Activated T-cell treated with anti-CD3 and anti-CD28 coated beads for 24 hours (primary cell): ENCODE results near the gene TTC23.
"Not testable (repeated sequence)": the region's sequence is repeated elsewhere in the genome, so short reads cannot be mapped to it uniquely, and the experiment has no call there.

Experiments
- DNase-seq: peaks from one replicate; pipeline ENCODE4 v3.0.0-alpha.2; 2020; ENCODE audit warnings: low read depth

Gene TTC23

GRCh38 chr15:99250001-99250400, 620 bp upstream of the TTC23 start:
- DNase-seq, result no peak

DNA sequence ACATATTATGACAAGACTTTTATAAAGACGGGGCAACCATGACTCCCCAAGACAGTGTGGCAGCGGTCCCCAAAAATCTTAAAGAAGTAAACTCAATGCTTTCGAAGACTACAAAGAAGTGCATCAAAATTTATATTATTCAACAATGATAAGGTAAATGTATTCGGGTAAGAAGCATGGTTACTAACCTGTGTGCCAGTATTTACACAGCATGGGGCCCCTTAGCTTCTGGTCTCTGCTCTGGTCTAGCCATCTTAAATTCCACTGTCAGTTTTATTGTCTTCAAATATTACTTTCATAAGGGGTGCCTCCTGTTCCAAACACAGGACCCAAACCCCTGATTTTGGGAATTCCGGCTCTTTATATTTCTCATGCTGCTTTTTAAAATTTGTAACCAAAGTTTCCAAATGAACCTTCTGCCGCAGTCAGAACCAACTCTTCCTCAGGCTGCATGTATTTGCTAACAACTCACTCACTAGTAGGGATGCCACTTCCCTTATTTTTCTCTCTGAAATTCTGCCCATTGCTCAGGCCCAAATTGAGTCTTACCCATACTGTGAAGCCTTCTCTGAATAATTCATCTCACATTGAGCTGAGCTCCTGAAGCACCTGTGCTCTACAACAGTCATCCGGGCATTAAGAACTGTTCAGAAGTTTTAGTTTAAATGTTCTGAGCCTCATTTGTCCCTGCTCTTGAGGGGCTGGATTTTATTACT, 1.2 kb downstream of the TTC23 start:
- no peak for DNase-seq

DNA sequence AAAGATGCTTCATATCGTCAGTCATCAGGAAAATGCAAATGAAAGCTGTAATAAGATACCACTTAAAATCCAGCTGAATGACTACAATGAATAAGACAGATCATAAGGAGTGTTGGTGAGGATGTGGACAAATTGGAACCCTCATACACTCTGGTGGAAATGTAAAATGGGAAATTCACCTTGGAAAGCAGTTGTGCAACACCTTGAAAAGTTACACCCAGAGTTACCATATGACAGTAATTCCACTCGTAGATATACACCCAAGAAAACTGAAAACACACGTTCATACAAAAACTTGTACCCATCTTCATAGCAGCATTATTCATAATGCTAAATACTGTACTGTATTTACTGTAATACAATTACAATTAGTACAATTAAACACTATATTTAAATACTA, 2.3 kb downstream of the TTC23 start:
- DNase-seq, result no peak

- DNase-seq, result no peak
Observed at GRCh38 chr15:99244306-99244705, 5.1 kb downstream of the TTC23 start.

GRCh38 chr15:99241752-99242151, 7.6 kb downstream of the TTC23 start:
- no peak for DNase-seq

DNA sequence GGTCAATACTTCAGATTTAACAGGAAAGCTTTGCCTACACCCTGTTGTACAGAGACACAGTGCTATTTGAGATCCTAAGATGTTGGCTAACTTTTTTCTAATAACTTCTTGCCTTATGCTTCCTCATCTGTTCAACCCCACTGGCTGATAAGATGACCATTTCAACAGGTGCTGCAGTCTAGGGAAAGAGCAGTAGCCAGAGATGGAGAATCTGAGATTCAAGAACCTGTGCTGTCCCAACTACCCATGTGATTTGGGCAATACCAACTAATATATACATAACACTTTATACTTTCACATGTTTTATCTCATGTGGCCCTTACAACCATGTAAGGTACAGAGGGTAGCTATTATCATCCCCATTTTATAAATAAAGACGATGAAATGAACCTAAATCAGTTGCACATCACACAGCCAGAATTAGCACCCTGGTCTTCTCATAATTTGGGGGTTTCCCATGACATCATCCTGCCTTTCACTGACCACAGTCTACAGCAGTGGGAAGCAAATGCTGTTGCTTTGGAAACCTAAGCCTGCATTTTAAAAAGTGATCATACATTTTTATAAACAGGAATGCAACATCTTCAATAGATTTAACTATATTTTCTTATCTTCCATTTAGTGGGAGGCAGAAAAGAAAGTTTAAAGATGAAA, 9.7 kb downstream of the TTC23 start:
- DNase-seq, result no peak

- DNase-seq, result no peak
Observed at GRCh38 chr15:99238849-99239248, 10.5 kb downstream of the TTC23 start.

DNA sequence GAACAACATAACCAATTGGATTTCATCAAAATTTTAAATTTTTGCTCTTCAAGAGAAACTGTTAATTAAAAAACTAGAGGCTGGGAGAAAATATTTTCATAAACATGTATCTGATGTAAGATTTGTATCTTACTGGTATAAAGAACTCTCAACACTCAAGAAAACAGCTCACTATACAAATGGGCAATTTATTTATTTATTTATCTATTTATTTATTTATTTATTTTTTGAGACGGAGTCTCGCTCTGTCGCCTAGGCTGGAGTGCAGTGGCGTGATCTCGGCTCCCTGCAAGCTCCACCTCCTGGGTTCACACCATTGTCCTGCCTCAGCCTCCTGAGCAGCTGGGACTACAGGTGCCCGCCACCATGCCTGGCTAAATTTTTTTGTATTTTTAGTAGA, 15.2 kb downstream of the TTC23 start:
- DNase-seq, result not testable (repeated sequence)

DNA sequence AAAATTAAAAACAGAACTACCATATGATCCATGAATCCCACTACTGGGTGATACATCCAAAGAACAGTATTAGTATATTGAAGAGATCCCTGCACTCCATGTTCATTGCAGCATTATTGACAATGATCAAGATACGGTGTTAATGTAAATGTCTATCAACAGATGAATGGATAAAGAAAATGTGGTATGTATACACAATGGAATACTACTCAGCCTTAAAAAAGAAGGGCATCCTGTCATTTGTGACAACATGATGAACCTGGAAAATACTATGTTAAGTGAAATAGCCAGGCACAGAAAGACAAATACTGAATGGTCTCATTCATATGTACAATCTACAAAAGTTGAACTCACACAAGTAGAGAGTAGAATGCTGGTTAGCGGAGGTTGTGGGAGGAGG, 16.6 kb downstream of the TTC23 start:
- no peak for DNase-seq

GRCh38 chr15:99230867-99231266, 18.5 kb downstream of the TTC23 start:
- DNase-seq, result no peak

- DNase-seq, result no peak
Observed at GRCh38 chr15:99228120-99228770, 21.1 kb downstream of the TTC23 start.

DNA sequence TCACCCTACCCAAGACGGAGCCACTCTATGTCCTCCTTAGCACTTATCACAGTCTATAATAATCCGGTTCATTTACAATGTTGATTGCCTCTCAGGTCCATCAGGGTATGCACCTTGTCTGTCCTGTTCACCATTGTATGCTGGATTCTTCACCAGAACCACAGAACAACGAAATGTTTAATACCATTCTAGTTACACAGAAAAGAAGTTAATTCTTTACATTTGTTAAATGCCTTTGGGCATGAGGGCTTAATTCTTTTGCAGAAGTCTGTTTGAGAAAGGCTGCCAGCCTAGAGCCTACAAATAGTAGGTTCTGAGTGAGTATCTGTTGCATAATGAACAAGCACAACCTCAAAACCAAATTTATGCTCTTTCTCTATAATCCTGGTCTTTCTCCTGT, 22.6 kb downstream of the TTC23 start:
- no peak for DNase-seq

- DNase-seq, result no peak
Observed at GRCh38 chr15:99224372-99225214, 24.8 kb downstream of the TTC23 start.

GRCh38 chr15:99213187-99213811, 36.1 kb downstream of the TTC23 start:
- DNase-seq, result peak; percentile 35

DNA sequence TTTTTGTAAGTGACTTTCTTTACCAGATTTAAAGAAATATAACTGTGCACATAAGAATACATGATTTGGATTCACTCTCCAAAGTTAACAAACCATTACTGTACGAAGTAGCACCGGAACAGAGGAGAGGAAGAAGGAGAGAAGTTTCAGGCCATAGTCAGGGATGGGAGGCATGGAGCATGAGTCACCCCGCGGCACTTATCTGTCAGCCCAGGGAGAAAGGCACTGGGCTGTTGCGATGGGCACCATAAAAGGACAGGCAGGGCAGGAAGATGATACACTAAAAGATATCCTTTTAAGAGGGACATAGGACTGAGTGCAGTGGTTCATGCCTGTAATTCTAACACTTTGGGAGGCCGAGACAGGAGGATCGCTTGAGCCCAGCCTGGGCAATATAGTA, 37.0 kb downstream of the TTC23 start:
- DNase-seq, result no peak

GRCh38 chr15:99211926-99212325, 37.5 kb downstream of the TTC23 start:
- DNase-seq, result no peak

DNA sequence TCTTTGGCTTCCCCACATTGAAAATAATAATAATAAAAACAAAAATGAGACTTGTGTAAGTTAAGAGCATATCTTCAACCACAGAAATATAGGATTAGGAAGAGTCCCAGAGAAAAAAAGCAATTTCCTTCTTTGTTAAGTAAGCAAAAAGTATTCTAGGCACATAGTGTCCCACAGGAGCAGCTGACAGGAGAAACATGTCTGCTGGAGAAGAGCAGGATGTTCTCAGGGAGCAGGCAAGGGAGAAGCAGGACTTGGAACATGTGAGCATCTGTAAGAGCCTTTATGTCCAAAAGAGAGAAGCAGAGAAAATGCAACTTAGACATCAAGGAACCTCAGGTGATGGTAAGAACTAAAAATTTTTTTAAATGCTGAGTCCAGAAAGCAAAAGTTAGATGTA, 39.0 kb downstream of the TTC23 start:
- no peak for DNase-seq

GRCh38 chr15:99209326-99209725, 40.1 kb downstream of the TTC23 start:
- DNase-seq, result no peak

DNA sequence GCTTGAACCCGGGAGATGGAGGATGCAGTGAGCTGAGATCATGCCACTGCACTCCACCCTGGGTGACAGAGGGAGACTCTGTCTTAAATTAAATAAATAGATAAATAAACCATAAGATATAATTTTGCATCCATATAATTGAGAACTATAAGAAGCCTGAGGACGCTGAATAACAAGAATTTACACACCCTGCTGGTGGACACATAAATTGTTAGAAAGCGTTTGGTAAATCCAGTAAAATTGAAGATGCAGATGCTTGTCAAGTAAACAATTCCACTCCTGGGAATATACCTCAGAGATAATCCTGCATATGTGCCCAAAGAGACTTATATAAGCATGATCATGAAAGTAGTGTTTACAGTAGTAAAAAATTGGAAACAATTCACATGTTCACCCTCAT, 41.7 kb downstream of the TTC23 start:
- DNase-seq, result no peak

GRCh38 chr15:99202176-99202552, 47.2 kb downstream of the TTC23 start:
- no peak for DNase-seq

DNA sequence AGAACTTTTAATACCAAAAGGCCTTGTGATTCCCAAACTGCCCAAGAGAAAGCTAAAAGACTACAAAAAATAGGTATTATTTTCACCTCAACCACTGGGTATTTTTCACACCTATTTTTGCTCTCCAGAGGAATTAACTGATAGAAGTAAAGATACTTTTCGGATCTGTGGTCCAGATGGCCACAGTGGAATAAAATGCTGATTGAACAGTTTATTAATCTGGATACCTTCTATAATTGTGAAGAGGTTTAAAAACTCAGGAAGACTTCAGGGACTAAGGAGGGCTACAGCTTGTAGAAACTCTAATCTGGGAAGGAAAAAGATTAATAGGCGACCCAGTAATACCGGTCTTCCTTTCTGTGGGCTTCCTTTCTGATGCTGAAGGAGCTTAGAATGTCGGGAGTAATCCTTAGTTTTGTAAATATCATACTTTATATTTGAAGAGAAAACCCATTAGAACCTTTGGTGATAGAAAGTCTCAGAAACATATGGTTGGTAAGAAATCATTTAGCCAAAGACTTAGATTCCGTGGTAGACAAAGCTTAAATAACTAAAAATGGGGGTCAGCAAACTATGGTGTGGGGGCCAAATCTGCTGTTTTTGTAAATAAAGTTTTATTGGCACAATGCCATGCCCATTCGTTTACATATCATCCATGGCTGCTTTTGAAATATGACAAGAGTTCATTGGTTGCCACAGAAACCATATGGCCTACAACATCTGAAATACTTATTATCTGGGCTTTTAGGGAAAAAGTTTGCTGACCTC, 47.8 kb downstream of the TTC23 start:
- no peak for DNase-seq
